Caki2 (cell line): ENCODE data around the gene CD68. TPM values are rescaled to one million over a fixed set of nuclear protein-coding genes. Genes with fewer than 3 reads are reported as not detected.

Experiments used
- DNase-seq: peaks from one replicate; pipeline ENCODE4 v3.0.0-alpha.2; 2015; ENCODE audit warnings: low read depth
- in situ Hi-C: cut with HindIII; loops from 2 replicates; pipeline ENCODE4 v1.10.0; 2016; ENCODE audit warnings: low sequenced_read_pairs, low pct_unique_long_range_greater_than_20kb, mixed read lengths
- total RNA-seq: library from RNA; depleted of rRNA; stranded (reverse); fragments of >200 nt; shearing (Covaris generic); gene quantifications from 2 replicates; pipeline ENCODE4 v1.2.3, GENCODE V29; 2014; ENCODE audit warnings: low replicate concordance; rRNA removed

The CD68 gene
- total RNA-seq, 1 experiment from 2014 or later: 93.2 TPM

DNA sequence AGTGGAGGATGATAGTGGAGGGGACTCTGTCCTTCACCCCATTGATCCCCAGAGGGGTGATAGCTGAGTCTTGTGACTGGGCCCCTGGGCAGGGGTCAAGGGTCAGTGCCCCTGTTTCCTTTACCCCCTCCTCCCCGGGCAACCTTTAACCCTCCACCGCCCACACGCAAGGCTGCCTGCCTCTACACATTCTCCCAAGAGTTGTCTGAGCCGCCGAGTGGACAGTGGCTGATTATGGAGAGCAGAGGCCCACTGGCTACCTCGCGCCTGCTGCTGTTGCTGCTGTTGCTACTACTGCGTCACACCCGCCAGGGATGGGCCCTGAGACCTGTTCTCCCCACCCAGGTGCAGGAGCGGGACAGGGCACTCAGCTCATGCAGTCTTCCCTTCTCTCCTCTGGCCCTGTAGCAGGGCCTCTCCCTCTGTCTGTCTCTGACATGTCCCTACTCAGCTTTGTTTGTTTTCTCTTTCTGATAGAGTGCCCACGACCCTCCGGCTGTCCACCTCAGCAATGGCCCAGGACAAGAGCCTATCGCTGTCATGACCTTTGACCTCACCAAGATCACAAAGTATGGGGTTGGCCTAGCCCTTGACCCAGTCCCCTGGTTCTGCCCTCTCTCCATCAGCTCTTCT is 50.6 kb downstream of the CD68 start, which contains the start of gene SHBG:
Gene SHBG (plus strand): TSS at position 197 of the 633 bp plus-strand sequence. CDS start 38 bp downstream, at position 235.
- DNase-seq: no peak
- in situ Hi-C loops: no loop called here

Other genes starting within 250 kb of the CD68 start
- 2.3 and 26.4 TPM in 2 replicates for gene ACAP1, start 243.1 kb upstream of the CD68 start, total RNA-seq
- gene KCTD11, start 227.5 kb upstream of the CD68 start, total RNA-seq: 17.2 and 23.2 TPM in 2 replicates
- not detected in 2 replicates for gene TMEM95, start 224.5 kb upstream of the CD68 start, total RNA-seq
- gene TNK1, start 198.5 kb upstream of the CD68 start, total RNA-seq: 1.8 and 2.9 TPM in 2 replicates
- 5.6 and 14.4 TPM in 2 replicates for gene PLSCR3, start 185.1 kb upstream of the CD68 start, total RNA-seq
- 132 and 200 TPM in 2 replicates for gene TMEM256, start 175.5 kb upstream of the CD68 start, total RNA-seq
- 1.1 TPM in 1 of 2 replicates, not detected in the other for gene NLGN2, start 171.8 kb upstream of the CD68 start, total RNA-seq
- not detected in 2 replicates for gene SPEM1, start 159.3 kb upstream of the CD68 start, total RNA-seq
- not detected in 2 replicates for gene SPEM2, start 154.0 kb upstream of the CD68 start, total RNA-seq
- not detected in 2 replicates for gene SPEM3, start 150.8 kb upstream of the CD68 start, total RNA-seq
- 2.9 and 6.7 TPM in 2 replicates for gene TMEM102, start 144.2 kb upstream of the CD68 start, total RNA-seq
- gene FGF11, start 140.1 kb upstream of the CD68 start, total RNA-seq: 0.06 and 0.98 TPM in 2 replicates
- gene CHRNB1, start 134.6 kb upstream of the CD68 start, total RNA-seq: 4.0 and 11.0 TPM in 2 replicates
- gene ZBTB4, start 100.0 kb upstream of the CD68 start, total RNA-seq: 4.6 and 5.8 TPM in 2 replicates
- not detected in 2 replicates for gene SLC35G6, start 98.2 kb upstream of the CD68 start, total RNA-seq
- gene POLR2A, start 95.3 kb upstream of the CD68 start, total RNA-seq: 10.9 and 11.8 TPM in 2 replicates
- 0.24 TPM in 1 of 2 replicates, not detected in the other for gene TNFSF12, start 30.6 kb upstream of the CD68 start, total RNA-seq
- gene TNFSF13, start 20.9 kb upstream of the CD68 start, total RNA-seq: 5.1 and 6.2 TPM in 2 replicates
- 105 and 115 TPM in 2 replicates for gene SENP3, start 17.7 kb upstream of the CD68 start, total RNA-seq
- gene MPDU1, start 4.2 kb downstream of the CD68 start, total RNA-seq: 96.4 and 130 TPM in 2 replicates
- gene SOX15, start 10.5 kb downstream of the CD68 start, total RNA-seq: not detected in 2 replicates
- gene FXR2, start 35.3 kb downstream of the CD68 start, total RNA-seq: 45.5 and 48.8 TPM in 2 replicates
- gene SAT2, start 48.2 kb downstream of the CD68 start, total RNA-seq: 49.8 and 51.8 TPM in 2 replicates
- 0.20 TPM in 1 of 2 replicates, not detected in the other for gene SHBG, start 50.5 kb downstream of the CD68 start, total RNA-seq
- gene ATP1B2, start 71.3 kb downstream of the CD68 start, total RNA-seq: not detected in 2 replicates
- gene TP53, start 107.9 kb downstream of the CD68 start, total RNA-seq: 24.4 and 27.3 TPM in 2 replicates
- gene WRAP53, start 108.8 kb downstream of the CD68 start, total RNA-seq: 18.6 and 23.1 TPM in 2 replicates
- gene EFNB3, start 125.6 kb downstream of the CD68 start, total RNA-seq: not detected in 2 replicates
- gene DNAH2, start 138.1 kb downstream of the CD68 start, total RNA-seq: 1.0 TPM in 1 of 2 replicates, not detected in the other